GM13976 (cell line): ENCODE data around the gene ADI1.
"Not testable (repeated sequence)": the region's sequence is repeated elsewhere in the genome, so short reads cannot be mapped to it uniquely, and the experiment has no call there.

ENCODE experiments used
- DNase-seq: peaks from one replicate; pipeline ENCODE4 v3.0.0; 2012; ENCODE audit warnings: low spot score
- in situ Hi-C: fragments of 300-500 bp; cut with MboI; formaldehyde crosslinking; loops from one replicate; pipeline ENCODE4 v1.12.0; 2022; ENCODE audit warnings: low sequenced_read_pairs, mixed read lengths, inconsistent platforms; ENCODE audit not compliant: unreplicated experiment
- TF ChIP-seq, protein P1 (sequence below): IDR thresholded peaks from 2 replicates; pipeline ENCODE4 v1.5.1; 2012; ENCODE audit warnings: borderline replicate concordance, mild to moderate bottlenecking; ENCODE audit not compliant: insufficient read depth; ENCODE audit errors: extremely low read depth, missing control alignments, control extremely low read depth

Gene ADI1

DNA sequence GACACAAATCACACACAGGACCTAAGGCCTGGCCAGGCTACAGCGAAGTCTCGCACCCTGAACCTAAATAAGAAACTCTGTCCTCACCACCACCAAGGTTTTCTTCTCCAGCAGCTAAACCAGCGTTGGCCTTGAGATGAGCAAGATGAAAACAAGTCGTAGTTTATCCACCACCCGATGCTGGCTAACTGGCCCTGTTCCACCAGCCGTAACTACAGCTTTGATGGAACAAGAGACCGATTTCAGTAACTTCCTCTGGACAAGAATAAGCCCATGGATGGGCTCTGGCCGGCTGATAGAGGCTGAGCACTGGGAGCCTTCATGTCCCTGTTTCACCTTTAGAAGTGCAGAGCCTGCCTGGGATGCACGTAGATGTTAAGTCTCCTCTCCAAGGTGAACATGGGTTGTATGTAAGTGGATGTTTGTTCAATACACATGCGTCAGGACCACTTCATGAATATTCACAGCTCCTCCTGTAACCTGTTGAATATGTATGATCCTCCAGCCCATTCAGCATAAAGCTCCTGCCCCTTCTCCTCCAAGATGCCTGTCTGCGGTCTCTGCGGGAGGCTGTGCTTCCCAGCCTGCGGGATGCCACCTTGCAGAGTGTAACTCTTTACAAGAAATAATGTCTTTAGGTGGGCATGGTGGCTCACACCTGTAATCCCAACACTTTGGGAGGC lies 24.2 kb downstream of the ADI1 start:
- TF ChIP-seq, protein P1, sequence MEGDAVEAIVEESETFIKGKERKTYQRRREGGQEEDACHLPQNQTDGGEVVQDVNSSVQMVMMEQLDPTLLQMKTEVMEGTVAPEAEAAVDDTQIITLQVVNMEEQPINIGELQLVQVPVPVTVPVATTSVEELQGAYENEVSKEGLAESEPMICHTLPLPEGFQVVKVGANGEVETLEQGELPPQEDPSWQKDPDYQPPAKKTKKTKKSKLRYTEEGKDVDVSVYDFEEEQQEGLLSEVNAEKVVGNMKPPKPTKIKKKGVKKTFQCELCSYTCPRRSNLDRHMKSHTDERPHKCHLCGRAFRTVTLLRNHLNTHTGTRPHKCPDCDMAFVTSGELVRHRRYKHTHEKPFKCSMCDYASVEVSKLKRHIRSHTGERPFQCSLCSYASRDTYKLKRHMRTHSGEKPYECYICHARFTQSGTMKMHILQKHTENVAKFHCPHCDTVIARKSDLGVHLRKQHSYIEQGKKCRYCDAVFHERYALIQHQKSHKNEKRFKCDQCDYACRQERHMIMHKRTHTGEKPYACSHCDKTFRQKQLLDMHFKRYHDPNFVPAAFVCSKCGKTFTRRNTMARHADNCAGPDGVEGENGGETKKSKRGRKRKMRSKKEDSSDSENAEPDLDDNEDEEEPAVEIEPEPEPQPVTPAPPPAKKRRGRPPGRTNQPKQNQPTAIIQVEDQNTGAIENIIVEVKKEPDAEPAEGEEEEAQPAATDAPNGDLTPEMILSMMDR = no peak
- no peak for DNase-seq
- in situ Hi-C loops = no loop called here

DNA sequence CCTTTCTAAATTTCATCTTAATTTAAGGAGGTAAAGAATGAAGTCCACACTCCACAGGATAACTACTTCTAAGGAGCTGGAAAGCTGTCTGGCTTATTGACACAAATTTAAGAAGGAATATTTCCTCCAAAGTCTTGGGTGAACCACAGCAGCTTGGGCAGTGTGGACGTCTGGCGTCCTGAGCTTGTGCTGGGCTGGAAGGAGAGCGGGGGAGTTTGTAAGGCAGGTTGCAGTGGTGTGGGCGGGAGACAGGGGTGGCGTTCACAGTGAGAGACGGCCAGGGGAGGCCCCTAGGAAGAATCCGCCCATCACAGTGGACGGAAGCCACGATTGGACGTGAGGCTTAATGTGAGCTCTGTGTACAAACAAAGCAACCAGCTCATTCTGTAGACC lies 25.7 kb downstream of the ADI1 start:
- in situ Hi-C loops = no loop called here
- TF ChIP-seq, protein P1 = no peak
- DNase-seq = peak; percentile 38

DNA sequence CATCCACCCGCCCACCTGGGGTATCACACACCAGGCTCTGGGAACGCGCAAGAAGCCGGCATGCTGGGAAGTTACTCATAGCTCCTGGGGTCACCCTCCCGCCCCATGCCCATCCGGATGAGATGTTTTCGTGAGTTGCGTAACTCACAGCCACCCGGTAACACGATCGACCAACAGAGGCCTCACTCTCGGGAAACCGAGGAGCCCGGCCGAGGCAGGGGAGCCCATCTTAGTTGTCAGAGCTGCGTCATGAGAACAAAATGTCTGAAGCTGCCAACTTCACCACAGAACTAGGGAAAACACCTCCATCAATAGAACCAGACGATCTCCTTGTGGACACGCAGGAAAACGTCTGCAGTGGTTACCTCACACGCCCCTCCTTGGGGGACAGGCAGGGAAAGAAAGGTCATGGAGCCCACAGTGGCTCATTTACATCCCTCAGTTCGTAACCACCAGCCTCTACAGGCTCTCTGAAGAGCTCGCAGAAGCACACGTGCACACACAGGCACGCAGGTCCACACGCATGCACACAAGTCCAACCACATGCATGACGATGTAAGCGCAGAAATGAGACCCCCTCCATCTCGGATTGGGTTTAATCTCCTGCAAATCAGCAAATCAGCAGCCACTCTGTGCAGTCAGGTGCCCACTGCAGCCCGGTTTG lies 26.2 kb downstream of the ADI1 start:
- TF ChIP-seq, protein P1 = no peak
- peak; percentile 11 for DNase-seq
- in situ Hi-C loops = no loop called here

DNA sequence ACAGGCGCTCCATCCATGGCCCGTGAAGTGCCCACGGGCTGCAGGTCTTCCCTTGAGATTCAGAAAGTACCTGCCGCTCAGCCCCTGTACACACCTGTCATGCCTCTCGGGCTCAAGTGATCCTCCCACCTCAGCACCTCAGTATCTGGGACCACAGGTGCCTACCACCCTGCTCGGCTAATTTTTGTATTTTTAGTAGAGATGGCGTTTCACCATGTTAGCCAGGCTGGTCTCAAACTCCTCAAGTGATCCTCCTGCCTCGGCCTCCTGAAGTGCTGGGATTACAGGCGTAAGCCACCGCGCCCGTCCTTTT lies 26.9 kb downstream of the ADI1 start:
- in situ Hi-C loops, DNase-seq: not testable (repeated sequence)

DNA sequence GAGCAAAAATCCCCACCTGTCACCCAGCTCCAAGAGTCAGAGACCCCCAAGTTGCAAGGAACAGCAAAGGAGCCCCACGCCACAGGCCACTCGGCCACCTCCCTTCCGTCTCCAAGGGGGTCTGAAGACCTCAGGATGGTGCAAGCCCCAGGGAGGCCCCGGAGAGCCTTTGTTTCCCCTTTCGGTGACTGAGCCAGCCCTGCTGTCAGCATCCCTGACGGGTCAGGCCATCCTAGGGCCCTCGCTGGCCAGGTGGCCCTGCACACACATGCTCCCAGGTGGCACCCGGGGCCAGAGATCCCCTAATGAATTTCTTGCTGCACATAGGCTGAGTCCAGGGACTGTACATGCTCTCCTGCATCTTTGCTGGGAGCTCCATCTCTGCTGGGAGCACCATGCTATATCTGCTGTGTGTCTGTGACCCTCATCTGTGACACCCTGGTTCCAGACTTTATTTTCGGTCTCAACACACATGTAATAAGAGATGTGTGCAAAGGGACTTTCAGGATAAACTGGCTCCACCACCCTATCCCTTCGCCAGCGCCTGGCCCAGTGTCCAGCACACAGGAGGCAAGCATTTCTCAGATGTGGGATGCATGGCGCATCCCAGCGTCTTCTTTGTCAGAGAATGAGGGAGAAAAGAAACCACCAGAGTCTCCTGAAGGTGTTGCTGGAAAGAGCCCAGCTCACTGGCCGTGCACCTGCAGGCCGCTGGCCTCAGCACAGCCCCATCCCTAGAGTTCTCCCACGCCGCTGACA lies 27.4 kb downstream of the ADI1 start:
- in situ Hi-C loops = no loop called here
- TF ChIP-seq, protein P1 = no peak

DNA sequence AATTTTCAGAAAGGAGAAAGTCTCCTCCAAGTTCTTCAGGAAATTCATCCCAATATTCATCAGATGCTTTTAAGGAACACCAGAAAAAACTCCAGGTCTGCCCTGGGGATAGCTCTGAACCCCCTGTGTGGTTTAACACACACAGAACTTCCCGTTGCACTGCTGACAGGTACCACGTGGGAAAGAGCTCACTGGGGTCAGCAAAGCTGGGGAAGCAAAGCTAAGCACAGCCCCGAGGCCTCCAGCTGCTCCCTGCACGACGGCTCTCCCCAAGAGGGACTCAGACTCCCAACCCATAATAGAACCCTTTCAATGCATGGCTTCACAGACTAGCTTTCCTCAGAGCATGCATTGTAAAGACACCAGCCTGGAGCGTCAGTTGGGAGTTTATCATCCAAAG lies 28.0 kb downstream of the ADI1 start:
- TF ChIP-seq, protein P1 = no peak
- DNase-seq = peak; percentile 35
- in situ Hi-C loops = no loop called here

More for the DNA sequence above, 27.4 kb downstream of the ADI1 start:
- DNase-seq = peak; percentile 20

DNA sequence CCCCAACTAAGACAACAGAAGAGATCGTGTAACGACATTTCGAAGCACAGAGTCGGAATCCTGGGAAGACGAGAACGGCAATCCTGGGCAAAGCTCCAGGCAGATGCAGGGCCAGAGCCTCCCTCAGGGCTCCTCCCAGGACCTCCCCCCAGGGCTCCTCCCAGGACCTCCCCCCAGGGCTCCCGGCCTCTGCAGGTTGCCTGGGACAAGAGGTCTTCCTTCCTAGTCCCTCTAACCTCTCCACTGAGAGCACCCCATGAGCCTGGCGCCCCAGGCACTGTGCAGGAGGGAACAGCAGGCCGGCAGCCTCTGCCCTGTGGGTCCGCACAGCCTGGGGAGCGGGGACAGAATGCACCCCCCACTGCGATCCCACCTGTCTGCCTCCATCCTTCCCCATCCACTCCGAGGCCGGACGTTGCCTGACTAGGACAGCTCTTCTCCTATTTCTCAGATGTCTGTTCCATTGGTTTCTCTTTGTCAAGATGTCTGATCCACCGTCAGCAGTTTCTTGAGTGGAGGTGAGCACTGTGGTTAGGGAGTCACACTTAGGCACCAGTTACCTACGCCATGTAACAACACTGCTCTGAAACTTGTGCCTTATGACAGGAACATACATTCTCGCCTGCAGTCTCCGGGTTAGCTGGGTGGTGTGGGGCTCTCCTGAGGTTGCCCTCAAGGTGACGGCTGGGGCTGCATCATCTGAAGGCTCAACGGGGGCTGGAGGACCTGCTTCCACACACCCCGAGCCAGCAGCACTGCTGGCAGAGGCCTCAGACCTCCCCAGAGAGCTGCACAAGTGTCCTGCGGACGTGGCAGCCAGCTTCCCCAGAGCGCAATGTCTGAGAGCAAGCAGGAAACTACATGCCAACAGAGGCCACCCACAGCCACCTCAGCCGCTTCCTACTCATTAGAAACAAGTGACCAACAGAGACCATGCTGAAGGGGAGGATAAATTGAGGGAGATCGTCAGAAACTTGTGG lies 28.9 kb downstream of the ADI1 start:
- TF ChIP-seq, protein P1 = no peak
- DNase-seq = peak; percentile 32
- in situ Hi-C loops = no loop called here
